GM21381 (cell line): Measurements from ENCODE around the gene SPRYD7.

ENCODE experiments used
- ATAC-seq: cut with Tn5 transposase; IDR thresholded peaks from one replicate; pipeline ENCODE4 v1.9.1; 2021; ENCODE audit warnings: mild to moderate bottlenecking, moderate library complexity; ENCODE audit not compliant: unreplicated experiment

SPRYD7 gene

GRCh38 chr13:49864509-49864908, 71.6 kb downstream of the SPRYD7 start:
- no peak for ATAC-seq
